Glomerular visceral epithelial cell (primary cell): ENCODE results near the gene TTLL9.
"Not testable (repeated sequence)": the region's sequence is repeated elsewhere in the genome, so short reads cannot be mapped to it uniquely, and the experiment has no call there.

Source experiments
- DNase-seq: peaks from one replicate; pipeline ENCODE4 v3.0.0-alpha.2; 2016; ENCODE audit errors: extremely low spot score

TTLL9 gene

DNA sequence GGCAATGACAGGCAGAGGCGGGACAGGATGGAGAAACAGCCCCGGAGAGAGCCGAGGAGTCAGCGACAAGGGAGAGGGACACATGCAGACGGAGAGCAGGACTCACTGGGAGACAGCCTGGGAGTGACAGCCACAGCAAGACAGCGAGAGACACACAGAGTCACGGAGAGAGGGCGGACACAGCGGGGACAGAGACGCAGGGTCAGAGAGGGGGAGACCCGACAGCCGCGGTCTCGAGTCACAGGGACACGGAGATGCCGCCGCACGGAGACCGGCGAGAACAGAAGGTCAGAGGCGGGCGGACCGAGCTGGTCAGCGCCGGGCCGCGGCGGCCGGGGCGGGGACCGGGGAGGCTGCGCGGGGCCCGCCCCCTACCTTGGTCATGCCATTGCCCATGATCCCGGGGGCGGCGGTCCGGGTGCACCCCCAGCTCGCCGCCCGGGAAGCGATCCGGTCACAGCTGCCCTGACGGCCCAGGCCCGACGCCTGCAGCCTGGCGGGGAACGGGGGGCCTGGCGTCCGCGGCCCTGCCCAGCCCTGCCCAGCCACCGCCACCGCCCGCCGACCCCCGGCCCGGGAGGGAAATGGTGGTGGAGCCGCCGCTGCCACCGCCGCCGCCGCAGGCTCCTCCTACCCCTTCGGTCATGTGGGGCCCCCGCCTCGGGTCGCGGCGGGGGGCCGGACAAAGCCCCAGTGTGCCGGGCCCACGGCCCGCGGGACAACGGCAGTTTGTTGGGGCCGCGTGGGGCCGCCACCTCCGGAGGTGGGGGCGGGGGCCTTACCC is at the start of gene TTLL9, which contains the start of gene DUSP15:
Gene TTLL9 (plus strand): TSS at position 693 of the 784 bp plus-strand sequence. CDS start 493 bp downstream, outside the sequence.
Gene DUSP15 (minus strand): TSS at position 586 of the 784 bp plus-strand sequence. CDS start 190 bp downstream, at position 396.
- DNase-seq: no peak

DNA sequence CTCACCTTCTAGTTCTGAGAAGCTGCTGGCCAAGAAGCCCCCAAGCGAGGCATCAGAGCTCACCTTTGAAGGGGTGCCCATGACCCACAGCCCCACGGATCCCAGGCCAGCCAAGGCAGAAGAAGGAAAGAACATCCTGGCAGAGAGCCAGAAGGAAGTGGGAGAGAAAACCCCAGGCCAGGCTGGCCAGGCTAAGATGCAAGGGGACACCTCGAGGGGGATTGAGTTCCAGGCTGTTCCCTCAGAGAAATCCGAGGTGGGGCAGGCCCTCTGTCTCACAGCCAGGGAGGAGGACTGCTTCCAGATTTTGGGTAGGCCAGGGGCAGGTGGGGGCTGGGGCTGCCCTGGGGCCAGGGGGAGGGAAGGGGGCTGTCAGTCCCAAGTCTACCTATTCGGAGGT is 49.0 kb upstream of the TTLL9 start:
- no peak for DNase-seq

DNA sequence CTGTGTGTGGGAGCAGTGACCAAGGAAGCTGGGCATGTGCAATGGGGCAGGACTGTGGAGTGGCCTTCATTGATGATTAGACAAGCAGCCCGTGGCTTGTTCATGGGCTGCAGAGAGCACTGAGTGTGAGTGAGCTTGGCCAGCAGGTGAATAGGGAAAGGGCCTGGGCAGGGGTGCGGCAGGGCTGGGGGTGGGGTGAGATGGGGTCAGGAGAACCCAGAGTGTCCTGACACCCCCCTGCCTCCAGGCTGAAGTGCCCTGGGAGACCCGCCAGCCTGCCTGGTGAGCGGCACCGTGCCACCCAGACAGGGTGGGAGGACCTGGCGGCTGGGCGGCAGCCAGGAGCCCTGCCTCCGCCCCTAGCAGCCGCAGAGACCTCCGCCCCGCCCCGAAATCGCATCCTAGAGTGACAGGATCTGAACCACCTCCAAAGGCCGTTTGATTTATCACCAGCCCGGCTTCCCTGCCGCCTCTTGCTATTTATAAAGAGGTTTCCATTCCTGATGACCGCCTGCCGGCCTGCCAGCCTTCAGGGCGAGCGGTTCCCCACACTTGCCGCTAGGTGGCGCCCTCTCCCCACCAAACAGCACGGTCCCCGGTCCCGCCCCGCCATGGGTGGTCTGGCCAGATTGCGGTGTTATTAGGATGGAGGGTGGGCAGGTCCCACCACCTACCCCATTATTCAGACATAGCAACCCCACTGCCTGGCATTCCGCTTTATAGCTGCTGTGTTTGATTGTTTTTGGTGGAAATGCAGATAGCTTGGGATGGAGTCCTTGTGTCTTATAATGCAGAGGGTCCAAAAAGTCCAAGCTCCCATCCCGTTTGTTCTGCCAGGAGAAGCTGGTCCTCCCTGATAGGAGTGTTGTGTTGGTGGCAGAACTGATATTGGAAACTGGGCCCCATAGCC is 47.8 kb upstream of the TTLL9 start:
- peak; percentile 94 for DNase-seq

DNA sequence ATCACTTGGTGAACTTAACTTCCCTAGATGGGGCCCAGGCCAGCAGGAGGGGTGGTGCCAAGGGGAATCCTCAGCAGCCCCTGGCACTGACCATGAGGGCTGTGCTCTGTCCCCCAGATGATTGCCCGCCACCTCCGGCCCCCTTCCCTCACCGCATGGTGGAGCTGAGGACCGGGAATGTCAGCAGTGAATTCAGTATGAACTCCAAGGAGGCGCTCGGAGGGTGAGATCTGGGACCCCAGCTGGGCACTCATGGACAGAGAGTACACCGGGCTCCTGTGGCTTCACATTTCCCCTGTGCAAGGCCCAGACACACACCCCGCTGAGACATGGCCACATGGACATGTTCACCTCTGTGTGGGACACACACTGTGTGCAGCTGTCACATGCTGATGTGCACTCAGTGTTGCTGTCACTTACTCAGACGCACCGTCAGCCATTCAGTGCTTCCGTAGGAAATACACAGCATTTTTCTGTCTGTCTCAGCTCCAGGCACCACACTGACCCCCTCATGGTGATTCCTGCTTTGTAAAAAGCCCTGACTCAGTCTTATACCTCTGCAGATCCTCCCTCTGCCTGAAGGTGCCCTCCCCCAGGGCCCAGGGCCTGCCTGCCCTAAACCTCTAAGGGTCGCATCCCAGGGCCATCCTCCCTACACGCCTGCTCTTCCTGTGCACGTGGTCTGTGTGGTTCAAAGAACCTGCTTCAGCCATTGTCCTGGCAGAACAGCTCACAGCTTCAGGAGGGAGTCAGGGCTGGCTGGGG is 46.9 kb upstream of the TTLL9 start:
- DNase-seq: no peak

DNA sequence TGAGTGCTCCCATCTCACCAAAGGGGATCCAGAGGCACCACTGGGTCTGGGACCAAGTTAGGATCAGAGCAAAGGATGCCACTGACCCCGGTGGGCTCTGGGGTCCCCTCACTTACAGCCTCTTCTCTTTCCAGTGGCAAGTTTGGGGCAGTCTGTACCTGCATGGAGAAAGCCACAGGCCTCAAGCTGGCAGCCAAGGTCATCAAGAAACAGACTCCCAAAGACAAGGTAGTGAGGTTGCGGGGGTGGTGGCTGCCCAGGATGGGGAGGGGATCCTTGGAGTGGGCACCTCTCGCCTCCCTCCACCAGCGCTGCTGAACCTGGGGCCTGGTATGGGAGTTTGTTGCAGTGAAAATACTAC is 46.3 kb upstream of the TTLL9 start:
- DNase-seq: no peak

DNA sequence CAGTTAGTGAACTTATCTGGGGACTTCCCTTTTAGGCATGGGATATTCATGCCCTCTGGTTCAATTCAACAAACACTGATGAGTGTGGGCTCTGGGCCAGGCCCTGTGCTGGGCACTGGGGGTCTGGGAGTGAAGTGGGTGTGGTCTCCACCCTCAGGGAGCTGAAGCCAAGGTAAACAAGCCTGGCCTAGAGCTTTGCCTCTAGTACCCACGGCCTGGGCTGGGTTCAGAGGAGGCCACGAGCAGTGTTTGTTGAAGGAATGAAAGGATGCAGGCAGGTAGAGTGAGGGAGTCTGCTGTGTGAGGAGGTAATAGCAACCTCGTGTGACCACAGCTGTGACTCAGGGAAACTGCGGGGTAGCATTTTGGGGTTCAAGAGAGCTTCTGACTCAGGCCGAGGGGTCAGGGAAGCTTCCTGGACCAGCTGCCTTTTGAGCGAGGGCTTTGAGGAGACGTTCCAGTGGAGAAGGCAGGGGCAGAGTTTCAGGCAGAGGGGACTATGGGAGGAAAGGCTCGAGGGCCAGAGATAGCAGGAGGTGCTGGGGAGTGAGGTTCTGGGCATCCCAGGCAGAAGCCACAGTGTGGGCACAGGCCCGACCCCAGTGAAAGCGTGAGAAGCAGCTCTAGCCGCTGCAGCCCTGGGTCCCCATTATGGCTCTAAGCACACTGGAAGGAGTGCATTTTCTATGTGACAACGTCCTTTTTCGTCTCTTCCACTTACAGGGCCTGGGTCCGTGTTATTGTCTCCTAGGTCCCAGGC is 45.7 kb upstream of the TTLL9 start:
- no peak for DNase-seq

- no peak for DNase-seq
These were observed 44.4 kb upstream of the TTLL9 start for GRCh38 chr20:31826074-31826473.

GRCh38 chr20:31827059-31827458 is 43.4 kb upstream of the TTLL9 start:
- no peak for DNase-seq

GRCh38 chr20:31828016-31828415 is 42.4 kb upstream of the TTLL9 start:
- not testable (repeated sequence) for DNase-seq

- no peak for DNase-seq
These were observed 40.7 kb upstream of the TTLL9 start for GRCh38 chr20:31829731-31830130.

GRCh38 chr20:31830406-31830981 is 39.9 kb upstream of the TTLL9 start:
- DNase-seq: no peak

GRCh38 chr20:31831211-31831610 is 39.2 kb upstream of the TTLL9 start:
- DNase-seq: no peak

- DNase-seq: no peak
These were observed 38.6 kb upstream of the TTLL9 start for GRCh38 chr20:31831771-31832306.

DNA sequence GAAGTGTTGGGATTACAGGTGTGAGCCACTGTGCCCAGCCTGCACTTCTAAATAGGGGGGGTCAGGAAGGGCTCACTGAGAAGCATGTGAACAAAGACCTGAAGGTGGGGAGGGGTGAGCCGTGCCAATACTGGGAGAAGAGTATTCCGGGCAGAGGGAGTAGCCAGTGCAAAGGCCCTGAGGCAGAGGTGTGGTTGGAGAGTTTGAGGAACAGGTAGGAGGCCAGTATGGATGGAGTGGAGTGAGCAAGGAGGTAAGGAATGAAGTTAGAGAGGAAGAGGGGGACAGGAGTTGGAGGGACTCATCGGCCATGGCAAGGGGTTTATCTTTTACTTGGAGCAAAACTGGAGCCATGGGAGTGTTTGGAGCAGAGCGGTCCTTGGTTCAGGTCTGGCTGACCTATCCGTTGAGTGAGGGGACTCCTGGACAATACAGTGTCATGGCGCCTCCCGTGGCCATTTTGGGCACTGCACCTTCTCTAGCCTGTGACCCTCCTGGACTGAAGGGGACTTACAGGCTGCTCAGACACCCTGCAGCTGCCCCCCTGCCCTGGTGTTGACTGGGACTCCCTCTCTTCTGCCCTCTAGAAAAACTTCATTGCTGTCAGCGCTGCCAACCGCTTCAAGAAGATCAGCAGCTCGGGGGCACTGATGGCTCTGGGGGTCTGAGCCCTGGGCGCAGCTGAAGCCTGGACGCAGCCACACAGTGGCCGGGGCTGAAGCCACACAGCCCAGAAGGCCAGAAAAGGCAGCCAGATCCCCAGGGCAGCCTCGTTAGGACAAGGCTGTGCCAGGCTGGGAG is 37.1 kb upstream of the TTLL9 start:
- DNase-seq: peak; percentile 65

GRCh38 chr20:31833931-31834521 is 36.4 kb upstream of the TTLL9 start:
- no peak for DNase-seq

DNA sequence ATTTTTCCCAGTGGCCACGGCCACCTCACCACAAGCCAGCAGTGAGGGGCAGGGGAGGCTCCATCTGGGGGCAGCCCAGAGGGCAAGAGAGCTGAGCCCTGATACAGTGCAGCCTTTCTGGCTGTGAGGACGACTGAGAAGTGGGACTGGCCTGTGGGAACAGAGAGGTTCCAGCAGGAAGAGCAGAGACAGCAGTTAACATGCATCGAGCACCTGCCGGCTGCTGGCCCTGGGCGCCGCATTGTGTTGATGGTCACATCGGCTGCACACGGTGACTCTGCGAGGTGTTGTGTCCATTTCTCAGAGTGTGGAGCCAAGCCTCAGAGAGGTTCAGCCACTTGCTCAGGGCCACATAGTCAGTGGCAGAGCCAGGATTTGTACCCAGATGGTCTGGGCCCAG is 34.9 kb upstream of the TTLL9 start:
- DNase-seq: no peak

DNA sequence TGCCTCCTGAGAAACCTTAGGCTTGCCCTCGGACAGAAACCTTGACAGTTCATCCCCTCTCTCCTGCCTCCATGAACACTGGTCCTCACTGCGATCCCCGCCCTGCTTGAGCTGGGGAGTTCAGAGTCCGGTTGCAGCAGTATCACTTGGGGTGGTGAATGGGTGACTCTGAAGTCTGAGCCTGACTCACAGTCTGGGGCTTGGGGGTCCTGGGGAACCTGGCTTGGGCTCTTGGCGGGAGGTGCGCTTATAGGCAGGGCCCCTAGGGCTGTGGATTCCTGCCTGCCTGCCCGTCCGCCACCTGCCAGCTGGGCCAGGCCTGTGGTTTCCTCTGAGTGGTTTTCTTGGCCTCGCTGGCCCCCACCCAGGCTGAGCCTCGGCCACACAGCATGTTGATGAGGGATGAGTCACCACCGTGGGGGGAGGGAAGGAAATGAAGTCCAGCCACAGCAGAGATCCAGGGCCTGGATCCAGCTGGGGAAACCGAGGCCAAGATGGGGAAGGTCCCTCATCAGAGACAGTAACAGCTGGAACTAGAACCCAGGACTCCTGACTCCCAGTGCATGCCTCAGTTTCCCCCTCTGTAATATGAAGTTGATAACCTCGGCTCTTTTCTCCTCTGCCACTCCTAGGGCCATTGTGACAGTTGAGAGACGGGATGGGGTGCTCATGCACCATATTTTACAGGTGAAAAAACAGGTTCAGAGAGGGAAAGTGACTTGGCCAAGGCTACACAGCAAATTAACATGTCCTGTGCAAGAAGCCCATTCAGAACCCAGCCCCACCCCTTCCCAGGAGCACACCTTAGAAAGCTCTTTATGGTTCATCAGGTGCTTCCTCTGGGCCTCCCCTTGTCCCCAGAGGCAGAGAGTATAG is 34.2 kb upstream of the TTLL9 start:
- peak; percentile 100 for DNase-seq

DNA sequence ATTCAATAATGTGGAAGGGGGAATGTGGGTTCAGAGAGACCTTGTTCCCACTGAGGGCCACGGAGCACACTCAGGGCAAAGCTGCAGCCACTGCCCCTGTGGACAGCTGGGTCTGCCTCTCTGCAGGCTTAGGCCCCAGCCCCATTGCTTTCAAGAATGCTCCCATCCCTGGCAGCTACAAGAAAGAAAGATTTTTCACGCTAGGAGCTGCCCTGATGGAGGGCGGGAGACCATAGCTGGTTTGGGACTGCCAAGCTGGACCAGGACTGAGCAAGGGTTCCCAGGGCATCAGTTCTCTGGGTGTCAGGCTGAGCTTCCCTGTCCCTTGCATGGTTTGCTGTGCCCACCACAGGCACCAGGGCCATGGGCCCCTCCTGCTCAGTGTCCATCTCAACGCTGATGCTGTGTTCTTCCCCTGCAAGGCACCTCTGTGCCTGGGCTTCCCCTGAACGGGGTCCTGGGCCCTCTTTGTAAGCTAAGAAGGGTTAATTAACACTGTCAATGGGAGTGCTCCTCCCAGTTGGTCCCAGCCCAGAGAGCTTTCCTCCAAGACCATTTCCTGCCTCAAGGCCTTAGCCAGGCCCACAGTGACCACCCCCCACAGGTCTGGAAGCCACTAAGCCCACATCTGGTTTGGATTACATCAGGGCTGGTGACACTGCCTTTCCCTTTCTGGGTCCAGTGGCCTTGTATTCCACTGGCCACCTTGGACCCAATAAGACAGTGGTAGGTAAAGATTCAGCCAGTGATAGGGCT is 33.4 kb upstream of the TTLL9 start:
- peak; percentile 72 for DNase-seq
